ENCODE data around the gene KIF16B.
"Not testable (repeated sequence)": the region's sequence is repeated elsewhere in the genome, so short reads cannot be mapped to it uniquely, and the experiment has no call there.

Gene KIF16B

DNA sequence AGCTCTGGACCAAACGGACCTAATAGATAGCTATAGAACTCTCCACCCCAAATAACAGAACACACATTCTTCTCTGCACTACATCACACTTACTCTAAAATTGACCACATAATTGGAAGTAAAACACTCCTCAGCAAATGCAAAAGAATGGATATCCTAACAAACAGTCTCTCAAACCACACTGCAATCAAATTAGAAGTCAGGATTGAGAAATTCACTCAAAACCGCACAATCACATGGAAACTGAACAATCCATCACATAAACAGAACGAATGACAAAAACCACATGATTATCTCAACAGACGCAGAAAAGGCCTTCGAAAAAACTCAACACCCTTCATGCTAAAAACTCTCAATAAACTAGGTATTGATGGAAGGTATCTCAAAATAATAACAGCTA, 50.6 kb downstream of the KIF16B start:
- DNase-seq (ENCODE audit: low read depth) = not testable (repeated sequence)

DNA sequence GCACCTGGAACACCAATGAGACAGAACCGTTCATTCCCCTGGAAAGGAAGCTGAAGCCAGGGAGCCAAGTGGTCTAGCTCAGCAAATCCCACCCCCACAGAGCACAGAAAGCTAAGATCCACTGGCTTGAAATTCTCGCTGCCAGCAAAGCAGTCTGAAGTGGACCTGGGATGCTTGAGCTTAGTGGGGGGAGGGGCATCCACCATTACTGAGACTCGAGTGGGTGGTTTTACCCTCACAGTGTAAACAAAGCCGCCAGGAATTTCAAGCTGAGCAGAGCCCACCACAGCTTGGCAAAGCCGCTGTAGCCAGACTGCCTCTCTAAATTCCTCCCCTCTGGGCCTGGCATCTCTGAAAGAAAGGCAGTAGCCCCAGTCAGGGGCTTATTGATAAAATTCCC, 53.1 kb downstream of the KIF16B start:
- DNase-seq (ENCODE audit: low read depth) = no peak

DNA sequence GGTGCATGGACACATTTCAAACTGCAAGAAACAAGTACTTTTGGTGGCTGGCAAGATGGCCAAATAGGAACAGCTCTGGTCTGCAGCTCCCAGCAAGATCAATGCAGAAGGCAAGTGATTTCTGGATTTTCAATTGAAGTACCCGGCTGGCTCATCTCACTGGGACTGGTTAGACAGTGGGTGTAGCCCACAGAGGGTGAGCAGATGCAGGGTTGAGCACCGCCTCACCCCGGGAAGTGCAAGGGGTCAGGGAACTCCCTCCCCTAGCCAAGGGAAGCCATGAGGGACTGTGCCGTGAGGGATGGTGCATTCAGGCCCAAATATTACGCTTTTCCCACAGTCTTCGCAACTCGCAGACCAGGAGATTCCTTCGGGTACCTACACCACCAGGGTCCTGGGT, 53.6 kb downstream of the KIF16B start:
- DNase-seq (ENCODE audit: low read depth) = not testable (repeated sequence)

DNA sequence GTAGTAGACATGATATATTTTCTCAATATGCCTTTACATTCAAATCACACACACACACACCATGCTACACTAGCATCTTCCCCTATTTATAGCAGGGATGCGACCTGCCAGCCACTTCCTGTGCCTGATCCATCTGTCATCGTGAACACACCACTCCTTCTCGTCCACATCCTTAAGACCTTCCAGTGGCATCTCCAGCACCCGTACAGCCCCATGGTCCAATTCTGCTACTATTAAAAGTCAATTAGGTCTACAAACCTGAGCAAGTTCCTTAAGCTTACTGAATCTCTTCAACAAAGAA, 54.5 kb downstream of the KIF16B start:
- no peak for DNase-seq (ENCODE audit: low read depth)

DNA sequence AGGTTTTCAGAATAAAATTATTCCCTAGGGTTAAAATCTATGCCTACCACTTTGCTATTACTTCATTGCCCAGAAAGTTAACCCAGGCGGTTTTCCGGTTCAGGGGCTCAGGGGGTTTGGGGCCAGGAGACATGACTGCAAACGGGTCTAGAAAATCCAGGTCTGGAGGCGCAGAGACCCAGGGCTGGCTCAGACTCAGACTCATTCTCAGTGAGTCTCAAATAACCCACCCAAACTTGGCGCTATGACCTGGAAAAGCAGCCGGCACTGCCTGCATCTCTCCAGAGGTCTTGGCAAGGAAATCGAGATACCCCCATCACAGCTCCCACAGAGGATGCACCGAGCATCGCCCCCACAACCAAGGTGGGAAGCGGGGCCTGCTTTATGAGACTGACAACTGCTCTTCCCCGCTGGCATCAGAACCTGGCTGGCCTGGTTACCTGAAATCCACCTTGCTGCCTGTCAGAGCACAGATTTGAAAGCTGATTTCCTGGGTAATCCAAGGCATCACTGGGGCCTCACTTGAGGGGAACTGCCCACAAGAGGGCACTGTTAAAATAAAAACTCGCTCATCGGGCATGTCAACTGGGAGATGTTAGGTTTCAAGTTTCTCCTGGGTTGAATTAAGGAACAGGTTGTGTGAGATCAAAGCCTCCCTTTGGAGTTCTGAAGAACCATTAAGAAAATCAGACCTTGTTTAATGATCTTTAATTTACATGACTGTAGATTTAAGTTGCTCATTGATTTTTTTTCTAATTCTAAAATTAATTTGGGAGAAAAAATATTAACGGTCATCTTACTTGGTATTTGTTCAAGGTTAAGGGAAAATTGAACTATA, 55.1 kb downstream of the KIF16B start:
- DNase-seq (ENCODE audit: low read depth) = no peak

DNA sequence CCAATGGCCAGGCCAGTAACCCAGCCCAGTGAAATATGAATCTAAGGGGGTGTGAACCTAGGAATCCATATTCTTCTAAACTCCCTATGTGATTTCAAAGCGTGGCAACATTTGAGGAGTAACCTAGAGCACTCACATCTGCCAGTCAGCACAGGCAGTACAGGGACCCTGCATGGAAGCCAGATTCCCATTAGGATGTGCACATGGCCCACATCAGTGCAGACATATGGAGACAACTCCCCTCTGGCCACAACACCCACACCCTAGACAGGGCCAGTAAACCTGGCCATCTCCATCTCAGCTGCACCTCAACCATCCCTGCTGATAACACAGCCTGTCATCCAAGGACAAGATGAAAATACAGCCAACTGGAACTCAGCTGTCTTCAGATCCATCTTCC, 56.5 kb downstream of the KIF16B start:
- DNase-seq (ENCODE audit: low read depth) = no peak

DNA sequence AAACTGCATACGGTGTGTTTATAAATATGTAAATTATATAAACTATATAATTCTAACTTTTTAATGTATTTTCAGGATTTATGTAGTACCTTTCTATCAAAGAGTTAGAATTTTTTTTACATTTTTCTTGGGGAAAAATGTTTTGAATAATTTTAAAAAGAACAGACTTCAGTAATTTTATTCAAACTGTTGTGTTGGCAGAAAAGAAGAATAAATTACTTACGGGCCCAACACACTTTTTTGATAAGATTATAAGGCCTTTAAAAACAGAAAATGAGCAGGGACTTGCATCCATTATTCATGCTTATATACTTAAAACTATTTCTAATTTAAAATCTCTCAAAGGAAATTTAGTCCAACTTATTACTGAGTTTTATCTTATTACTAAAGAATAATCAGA, 58.2 kb downstream of the KIF16B start:
- no peak for DNase-seq (ENCODE audit: low read depth)

DNA sequence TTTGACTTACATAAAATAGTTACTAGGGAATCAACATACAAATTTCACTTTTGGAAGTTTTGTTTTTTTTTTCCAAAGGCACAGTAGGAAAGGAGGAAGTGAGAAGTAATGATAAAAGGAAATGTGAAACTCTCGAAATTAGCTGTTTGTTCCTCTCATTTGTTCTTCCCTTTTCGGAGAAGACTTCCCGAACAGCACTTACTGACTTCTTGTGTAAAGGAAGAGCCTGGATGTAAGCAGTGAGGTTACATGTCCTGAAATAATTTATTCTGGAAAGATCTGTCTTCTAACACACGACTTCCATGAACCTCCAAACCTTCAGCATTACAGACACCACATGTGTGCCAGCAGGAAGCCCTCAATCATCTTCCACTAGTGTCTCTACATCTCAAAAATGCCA, 59.1 kb downstream of the KIF16B start:
- no peak for DNase-seq (ENCODE audit: low read depth)

DNA sequence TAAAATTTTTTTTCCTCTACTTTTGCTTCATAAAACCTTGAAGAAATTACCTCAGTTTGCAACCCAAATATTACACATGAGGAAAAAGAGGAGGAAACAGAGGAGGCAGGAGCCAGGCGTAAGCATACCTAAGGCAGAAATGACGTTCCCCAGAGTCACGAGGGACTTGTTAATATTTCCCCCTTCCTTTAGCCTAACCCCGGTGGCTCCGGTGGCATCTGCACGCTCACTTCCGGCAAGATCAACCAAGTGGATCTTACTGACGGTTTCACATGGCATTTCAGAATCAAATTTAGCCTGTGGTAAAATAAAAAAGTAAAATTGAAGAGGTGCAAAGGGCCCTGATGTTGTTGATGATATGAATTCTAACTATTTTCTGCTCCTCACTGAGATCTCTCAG, 67.4 kb downstream of the KIF16B start:
- DNase-seq (ENCODE audit: low read depth) = no peak

DNA sequence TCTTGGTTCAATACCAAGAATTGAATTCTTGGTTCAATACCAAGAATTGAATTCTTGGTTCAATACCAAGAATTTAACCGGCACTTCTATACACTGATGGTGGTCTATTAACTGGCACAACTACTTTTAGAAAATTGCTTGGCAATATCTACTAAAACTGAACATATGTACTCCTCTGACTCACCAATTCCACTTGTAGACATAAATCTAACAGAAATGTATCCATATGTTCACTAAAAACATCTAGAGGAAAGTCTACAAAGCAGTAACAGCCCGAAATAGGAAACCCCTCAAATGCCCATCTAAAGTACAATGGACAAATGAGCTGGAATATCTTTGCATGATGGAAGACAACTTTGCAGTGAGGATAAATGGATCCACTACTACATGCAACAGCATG, 71.9 kb downstream of the KIF16B start:
- DNase-seq (ENCODE audit: low read depth) = no peak

DNA sequence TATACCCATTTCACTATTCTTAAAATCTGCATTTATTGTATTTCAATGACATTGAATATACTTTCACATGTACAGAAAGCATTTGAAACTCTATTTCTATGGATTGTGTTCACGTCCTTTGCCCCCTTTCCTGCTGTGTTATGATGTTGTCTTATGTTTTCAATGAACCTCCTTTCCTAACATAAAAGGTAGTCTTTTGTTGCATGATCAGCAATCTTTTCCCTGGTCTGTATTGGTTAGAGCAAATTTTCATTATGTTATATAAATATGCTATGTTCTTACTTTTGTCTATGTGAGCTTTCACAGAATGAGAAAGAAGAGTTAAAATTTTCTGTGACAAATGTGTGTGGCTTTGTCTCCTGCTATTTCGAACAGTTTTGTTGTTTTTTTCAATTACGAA, 73.1 kb downstream of the KIF16B start:
- no peak for DNase-seq (ENCODE audit: low read depth)

DNA sequence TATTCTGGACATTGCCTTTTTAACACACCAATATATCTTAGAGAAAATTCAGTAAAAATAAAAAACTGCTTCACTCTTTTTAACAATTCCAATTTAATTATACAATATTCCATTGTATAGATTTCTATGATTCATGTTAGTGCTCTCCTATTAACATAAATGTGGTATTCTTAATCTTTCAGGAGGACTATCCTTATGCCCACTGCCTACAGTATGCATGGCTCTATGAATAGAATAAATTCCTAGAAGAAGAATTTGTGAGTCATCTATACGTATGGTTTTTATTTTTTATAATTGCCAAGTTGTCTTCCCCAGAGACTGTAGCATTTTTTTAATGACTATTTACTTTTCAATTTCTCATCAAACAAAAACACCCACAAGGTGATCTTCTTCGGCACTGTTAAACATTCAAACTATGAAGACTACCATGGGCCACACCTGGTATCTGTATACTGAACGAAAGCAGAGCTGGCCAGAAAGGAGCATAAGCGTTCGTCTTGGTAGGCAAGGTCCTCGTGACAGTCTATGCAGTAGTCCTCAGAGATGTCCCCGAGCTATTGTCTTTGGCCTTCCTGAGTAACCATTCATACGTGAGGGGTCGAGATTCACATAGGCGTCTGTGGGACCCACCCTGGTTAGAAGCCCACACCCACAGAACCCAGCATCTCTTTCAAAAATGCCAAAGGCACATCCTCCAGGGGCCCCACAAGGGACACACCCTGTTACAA, 74.6 kb downstream of the KIF16B start:
- no peak for DNase-seq (ENCODE audit: low read depth)

DNA sequence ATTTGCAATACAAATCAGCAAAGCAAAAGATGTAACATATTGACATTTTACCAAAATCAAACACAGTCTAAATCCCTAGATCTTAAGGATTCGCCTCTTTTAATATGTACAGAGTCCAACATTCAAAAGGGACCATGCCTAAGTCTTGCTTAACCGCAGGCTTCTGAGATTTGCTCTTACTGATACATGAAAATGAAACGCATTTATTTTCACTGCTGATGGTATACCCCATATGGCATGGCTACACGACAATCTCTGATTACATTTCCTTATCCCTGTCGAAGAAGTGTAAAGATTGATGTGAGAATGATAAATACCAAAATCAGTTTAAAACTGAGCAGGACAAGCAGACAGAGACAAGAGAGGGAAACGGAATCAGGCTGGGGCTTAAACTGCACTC, 75.4 kb downstream of the KIF16B start:
- no peak for DNase-seq (ENCODE audit: low read depth)

DNA sequence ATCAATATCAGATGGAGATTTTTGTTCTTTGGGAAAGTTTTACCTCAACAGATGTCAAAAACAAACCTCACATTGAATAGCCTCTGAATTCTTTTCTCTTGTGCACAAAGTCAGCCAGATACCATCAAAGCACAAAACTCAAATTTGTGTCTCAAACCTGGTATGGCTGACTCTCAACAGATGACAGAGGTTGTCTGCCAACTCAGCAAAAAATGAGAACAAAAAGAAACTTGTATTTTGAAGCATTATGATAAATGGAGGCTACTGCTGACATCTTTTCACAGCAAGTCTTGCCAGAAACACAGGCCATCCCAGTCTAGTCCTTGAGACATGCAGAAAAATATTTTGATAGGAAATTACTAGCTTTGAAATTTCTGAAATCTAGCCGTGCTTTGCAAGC, 79.8 kb downstream of the KIF16B start:
- no peak for DNase-seq (ENCODE audit: low read depth)

DNA sequence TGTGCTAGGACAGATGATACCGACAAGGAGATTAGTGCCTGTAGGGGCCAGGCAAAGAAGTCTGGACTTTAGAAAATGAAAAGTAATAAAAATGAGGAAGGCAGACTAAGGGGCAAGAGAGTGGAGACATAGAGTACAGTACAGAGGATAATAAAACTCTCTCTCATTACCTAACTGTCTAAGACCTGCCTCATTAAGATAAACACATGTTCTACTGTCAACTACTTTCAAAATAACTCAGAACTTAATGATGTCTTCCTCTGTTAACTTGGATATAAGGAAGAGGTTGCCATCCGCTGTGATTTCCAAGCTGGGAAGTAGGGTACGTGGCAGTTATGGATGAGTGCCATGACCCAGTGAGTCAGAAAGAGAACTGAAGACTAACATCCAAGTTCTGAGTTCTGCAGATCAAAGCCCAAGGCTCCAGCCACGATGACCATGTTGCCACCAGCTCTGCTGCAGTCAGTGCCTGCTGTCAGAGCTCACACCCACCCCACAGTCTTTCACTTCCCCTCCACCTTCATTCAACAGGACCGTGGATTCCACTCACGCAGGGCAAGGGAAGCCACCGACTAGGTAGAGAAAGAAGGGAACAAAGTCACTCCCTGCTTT, 81.8 kb downstream of the KIF16B start:
- DNase-seq (ENCODE audit: low read depth) = no peak

DNA sequence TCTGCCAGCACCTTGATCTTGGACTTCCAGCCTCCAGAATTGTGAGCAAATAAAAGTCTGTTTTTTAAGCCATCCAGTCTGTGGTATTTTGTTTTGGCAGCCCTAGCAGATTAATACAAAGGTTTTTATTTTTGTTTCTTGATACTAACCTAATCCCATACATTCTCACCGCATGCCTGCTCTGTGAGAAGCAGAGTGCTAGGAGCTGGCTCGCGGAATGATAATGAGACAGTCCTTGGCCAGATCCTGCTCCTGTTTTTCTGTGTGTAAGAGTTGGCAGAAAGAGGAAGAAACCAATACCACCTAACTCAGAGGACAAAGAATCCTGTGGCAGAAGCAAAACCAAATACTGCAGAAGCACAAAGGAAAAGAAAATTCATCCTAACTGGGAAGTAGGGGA, 82.6 kb downstream of the KIF16B start:
- DNase-seq (ENCODE audit: low read depth) = no peak

DNA sequence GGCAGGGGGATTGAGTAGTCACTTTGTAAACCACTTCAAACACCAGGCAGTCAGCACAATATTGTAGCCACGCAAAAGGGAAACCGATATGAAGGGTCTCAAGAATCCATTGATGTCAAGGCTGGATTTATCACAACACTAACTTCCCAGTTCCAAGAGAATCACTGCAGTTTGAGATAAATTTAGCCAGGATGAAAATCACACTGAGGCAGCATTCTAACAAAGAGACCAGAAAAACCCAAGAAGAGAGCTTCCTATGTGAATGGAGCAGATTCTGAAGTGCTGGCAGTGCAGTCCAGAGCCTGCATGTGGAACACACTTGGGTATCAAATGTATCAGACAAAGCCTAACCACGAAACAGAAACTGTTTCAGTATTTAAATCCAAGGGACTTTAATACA, 84.6 kb downstream of the KIF16B start:
- DNase-seq (ENCODE audit: low read depth) = no peak

DNA sequence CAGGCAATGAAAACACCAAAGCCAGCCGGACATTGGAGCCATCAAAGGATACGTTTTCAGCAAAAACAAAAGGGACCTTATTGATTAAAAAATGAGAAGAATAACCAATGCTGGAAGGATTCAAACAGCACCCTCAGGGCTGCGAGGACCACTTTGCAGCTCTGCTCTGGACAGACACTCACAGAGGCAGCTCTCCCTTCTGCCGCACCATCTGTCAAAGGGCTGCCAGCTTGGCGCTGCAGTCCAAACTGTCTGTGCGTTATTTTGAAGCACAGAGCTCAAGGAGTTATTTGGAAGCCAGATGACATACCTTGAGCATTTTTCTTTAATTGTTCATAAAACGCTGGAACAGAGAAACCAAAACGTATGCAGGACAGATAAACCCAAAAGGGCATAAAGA, 85.2 kb downstream of the KIF16B start:
- DNase-seq (ENCODE audit: low read depth) = no peak

DNA sequence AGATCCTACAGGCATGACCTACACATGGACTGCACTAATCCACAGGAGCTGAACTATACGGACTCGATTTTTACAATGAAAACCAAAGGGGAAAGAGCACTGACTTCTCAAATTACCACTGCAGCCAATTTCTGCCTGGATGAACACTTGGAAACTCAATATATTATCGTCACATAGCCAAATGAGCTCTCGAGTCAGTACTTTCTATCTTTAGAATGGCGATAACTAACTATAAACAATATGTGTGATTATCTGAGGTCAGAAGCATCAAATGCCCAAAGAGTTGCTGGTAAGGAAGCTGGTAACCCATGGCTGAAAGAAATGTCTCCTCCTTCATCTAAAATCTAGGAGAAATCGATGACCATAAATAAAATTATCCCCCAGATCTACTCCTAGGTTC, 86.7 kb downstream of the KIF16B start:
- DNase-seq (ENCODE audit: low read depth) = no peak

DNA sequence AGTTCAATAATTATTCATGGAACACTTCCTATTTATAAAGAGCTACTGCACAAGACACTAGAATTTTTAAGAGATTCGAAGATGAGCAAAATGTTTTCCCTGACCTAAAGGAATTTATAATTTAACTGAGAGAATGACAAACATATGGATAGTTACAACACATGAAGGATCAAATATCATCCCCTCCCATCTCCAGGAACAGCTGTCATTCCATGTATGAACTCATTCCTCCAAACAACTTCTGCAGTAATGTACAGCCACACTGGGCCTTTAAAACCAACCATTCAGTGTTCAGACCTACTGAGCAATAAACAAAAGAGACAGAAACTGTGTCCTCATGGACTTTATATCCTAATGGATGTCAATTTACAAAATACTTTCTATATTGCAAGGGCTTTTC, 87.8 kb downstream of the KIF16B start:
- DNase-seq (ENCODE audit: low read depth) = no peak

DNA sequence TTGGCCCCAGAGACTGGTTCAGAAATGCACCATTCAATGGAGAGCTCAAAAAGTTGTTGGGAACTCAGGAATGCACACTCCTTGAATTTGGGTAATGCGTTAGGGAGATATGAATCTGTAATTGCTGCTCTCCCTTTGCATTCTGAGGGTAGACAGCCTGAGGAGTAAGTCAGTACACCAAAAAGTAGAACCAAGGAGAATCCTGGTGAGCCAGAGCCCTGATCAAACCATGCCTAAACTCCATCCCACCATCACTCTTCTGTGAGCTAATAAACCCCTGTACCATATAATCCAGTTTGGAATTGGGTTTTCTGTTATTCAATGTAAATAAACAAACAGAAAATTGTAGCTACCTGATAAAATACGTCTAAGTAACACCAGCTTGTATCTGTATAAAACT, 90.2 kb downstream of the KIF16B start:
- DNase-seq (ENCODE audit: low read depth) = no peak

DNA sequence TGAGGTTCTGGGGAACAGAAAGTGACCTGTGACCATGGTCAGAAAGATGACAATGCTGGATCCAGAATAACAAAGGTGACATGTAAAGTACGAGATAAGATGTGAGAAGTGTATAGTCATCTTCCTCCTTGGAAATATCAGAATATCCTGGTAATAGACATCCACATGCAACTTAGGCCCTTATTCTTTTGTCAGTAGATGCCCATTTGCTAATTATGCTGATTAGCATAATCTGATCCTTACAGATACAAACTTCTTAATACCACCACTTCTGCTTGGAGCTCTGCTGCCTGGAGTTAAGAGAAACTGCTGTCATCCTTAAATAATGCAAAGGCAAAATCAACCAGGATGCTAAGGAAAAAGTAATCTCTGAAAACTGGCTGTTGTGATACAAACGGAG, 91.3 kb downstream of the KIF16B start:
- no peak for DNase-seq (ENCODE audit: low read depth)

DNA sequence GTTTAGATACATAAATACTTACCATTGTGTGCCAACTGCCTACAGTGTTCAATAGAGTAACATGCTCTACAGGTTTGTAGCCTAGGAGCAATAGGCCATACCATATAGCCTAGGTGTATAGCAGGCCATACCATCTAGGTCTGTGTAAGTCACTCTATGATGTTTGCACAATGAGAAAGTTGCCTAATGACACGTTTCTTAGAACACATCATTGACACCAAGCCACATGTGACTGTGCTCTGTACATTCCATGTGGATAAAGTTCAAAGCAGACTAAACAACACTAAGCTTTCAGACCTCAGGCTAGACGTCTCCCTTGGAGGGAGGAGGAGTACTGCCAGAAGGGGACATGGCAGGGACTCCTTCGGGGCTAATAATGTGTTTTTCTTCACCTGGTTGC, 93.6 kb downstream of the KIF16B start:
- no peak for DNase-seq (ENCODE audit: low read depth)

DNA sequence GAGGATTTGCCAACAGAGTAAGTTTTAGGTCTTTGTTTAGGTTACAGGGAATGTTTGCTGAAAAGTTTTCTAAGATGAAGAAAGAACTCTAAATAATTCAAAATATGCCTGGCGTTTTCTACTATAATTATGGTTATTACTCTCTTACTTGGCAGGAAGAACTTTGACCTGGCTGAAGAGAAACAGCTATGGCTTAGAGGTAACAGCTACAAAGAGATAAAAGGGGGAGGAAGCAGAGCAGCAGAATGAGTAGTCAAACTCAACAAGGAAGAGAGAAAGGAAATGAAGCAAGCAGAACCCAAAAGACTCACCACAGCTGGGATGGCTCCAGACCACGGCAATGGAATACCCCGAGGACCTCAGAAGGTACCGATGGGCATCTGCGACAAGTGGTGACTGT, 95.6 kb downstream of the KIF16B start:
- no peak for DNase-seq (ENCODE audit: low read depth)
